SIG-M5 treated with dmso at 0.1 percent for 504 hours (cell line): Measurements from ENCODE around the gene ANK2.
A peak's percentile ranks its signal among the peaks of the same experiment; 100 is the strongest.

ENCODE experiments used
- DNase-seq: peaks from one replicate; lab custom pipeline; 2025; ENCODE audit not compliant: unreplicated experiment; lab: John Stamatoyannopoulos, UW

The ANK2 gene

GRCh38 chr4:113330200-113330599, 280.7 kb downstream of the ANK2 start:
- no peak for DNase-seq

GRCh38 chr4:113331811-113332210, 282.4 kb downstream of the ANK2 start:
- DNase-seq = no peak

GRCh38 chr4:113332701-113333100, 283.2 kb downstream of the ANK2 start:
- DNase-seq = no peak

- no peak for DNase-seq
Measured at GRCh38 chr4:113335746-113336145, 286.3 kb downstream of the ANK2 start.

- DNase-seq = no peak
Measured at GRCh38 chr4:113336556-113336955, 287.1 kb downstream of the ANK2 start.

GRCh38 chr4:113339430-113339813, 290.0 kb downstream of the ANK2 start:
- no peak for DNase-seq

DNA sequence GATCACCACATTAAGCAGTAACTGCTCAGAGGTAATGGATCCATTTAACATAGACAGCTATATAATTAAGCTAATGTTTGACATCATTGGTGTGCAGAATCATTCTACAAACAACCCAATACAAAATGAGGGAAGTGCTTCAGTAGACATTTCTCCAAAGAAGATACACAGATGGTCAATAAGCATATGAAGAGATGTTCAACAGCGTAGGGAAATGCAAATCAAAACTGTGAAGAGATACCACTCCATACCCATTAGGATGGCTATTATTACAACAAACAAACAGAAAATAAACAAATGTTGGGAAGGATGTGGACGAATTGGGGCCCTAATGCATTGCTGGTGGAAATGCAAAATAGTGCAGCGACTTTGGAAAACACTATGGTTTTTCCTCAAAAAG, 294.6 kb downstream of the ANK2 start:
- no peak for DNase-seq

GRCh38 chr4:113347245-113347644, 297.8 kb downstream of the ANK2 start:
- DNase-seq = no peak

GRCh38 chr4:113349430-113349829, 300.0 kb downstream of the ANK2 start:
- DNase-seq = peak; percentile 7

GRCh38 chr4:113350576-113350975, 301.1 kb downstream of the ANK2 start:
- DNase-seq = no peak

GRCh38 chr4:113355550-113356371, 306.3 kb downstream of the ANK2 start:
- DNase-seq = peak; percentile 82

DNA sequence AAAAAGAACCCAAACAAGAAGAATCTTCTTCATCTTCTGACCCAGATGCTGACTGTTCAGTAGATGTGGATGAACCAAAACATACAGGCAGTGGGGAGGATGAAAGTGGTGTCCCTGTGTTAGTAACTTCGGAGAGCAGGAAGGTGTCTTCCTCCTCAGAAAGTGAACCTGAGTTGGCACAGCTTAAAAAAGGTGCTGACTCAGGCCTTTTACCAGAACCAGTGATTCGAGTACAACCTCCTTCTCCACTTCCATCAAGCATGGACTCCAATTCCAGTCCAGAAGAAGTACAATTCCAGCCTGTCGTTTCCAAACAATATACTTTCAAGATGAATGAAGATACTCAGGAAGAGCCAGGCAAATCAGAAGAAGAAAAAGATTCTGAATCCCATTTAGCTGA, 307.0 kb downstream of the ANK2 start:
- no peak for DNase-seq

GRCh38 chr4:113358784-113359183, 309.3 kb downstream of the ANK2 start:
- no peak for DNase-seq

- no peak for DNase-seq
Measured at GRCh38 chr4:113365377-113365776, 315.9 kb downstream of the ANK2 start.

- DNase-seq = no peak
Measured at GRCh38 chr4:113368056-113368455, 318.6 kb downstream of the ANK2 start.

DNA sequence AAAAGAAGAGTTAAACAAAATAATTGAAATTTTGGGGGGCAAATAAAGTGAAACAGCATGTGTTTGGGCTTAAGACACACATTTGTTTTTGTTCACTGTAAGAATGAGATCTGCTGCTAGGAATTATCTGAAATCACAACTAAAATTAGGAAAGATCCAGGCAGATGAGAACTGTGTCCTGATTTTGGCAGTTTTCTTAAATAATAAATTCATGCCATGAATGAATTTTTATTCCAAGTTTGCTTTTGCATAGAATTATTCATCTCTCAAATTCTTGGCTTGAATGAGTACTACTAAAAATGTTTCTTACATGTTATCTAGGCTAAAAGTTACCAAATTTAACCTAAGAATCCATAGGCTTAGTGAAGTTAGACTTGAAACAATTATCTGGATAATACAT, 321.7 kb downstream of the ANK2 start:
- no peak for DNase-seq

DNA sequence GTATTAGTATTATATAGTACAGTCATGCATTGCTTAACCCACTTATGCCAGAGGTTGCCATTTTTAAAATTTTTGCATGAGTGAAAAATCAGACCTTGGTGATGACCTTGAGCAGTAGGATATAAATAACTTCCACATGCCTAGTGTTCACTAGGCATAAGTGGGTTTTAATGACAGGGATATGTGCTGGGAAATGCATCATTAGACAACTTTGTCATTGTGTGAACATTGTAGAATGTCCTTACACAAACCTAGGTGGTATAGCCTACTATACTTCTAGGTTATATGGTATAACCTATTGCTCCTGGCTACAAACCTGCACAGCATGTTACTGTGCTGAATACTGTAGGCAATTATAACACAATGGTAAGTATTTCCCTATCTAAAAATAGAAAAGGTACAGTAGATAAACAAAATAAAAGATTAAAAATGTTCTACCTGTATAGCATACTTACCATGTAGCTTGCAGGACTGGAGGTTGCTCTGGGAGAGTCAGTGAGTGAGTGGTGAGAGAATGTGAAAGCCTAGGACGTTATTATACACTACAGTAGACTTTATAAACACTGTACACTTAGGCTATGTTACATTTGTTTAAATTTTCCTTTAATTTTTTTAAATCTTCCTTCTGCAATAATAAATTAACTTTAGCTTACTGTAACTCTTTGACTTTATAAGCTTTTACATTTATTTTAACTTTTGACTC, 326.7 kb downstream of the ANK2 start:
- no peak for DNase-seq

GRCh38 chr4:113378836-113379235, 329.4 kb downstream of the ANK2 start:
- no peak for DNase-seq

GRCh38 chr4:113382704-113383103, 333.3 kb downstream of the ANK2 start:
- DNase-seq = no peak

DNA sequence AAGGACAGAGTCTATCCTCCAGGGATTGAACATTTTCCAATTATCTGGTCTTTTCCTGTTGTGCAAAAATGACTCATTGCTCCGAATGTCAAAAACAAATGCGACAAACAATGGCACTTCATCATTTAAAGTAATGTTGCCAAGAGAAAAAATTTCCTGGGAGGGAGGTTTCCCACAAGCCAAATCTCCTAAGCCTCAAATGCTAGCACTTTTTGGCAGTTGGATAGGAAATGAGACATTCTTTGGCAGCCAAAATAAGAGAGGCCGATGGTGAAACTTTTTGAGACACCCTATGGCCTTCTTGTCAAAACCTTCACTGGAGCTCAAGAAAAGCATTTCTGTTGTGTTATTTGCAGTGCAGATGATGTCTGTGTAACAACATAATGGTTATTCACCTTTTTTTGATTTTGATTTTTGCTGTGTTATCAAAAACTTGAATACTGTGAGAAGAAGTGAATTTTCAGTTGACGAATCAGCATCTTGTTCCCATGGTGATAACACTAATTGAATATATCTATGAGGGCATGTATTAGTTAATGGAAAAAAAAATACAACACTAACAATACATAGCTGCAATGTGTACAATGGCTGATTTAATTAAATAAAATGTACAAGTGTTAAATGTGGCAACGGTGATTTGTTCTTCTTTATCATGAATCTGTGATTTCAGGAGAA, 333.8 kb downstream of the ANK2 start:
- no peak for DNase-seq

DNA sequence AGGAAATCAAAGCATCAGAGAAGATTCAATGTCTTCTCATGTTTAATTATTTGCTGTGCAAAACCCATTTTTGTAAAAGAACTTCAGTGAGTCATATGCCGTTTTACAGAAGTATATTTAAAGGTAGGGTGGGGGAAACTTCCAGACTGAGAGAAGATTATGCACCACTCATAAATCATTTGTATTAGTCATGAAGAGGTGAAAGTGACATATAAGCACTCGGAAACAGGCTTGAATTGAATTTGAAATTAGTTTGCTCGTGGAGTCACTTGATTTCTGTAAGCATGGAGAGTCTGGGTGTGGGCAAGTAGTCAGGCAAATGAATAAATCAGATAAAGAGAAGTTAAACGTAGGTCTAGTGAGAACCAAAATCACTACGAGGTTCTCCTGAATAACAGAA, 335.1 kb downstream of the ANK2 start:
- no peak for DNase-seq

DNA sequence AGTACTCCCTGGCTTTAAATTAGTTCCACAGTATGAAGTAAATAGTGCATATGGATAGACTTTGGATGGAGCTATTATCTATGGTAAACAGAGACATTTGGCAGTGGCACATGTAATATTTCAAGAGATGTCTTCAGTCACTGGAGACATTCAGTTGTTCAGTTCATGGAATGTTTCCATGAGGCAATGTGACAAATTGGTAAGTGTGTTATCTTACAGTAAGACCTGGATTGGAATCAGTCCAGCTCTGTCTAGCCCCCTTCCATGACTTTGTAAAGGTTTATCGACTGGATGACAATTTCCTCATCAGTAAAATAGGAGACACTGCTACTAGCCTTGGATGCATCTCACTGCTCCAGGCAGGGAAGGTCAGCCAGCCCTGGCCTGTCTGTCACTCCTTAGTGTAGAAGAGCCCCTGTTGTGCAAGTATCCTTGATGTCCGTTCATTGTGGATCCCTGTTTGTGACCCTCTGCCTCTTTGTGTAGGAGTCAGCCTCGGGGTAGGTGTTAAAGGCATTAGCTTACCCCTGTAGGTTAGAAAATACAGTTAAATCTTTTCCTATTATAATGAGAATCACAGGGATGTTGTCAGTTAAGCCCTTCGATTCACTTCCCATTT, 335.9 kb downstream of the ANK2 start:
- no peak for DNase-seq
